HG02588 (cell line): ENCODE data around the gene FMNL1.
"Not testable (repeated sequence)": the region's sequence is repeated elsewhere in the genome, so short reads cannot be mapped to it uniquely, and the experiment has no call there.

Experiments
- ATAC-seq: cut with Tn5 transposase; IDR thresholded peaks from one replicate; pipeline ENCODE4 v1.9.1; 2021; ENCODE audit warnings: mild to moderate bottlenecking, moderate library complexity; ENCODE audit not compliant: unreplicated experiment

FMNL1 gene, protein sequence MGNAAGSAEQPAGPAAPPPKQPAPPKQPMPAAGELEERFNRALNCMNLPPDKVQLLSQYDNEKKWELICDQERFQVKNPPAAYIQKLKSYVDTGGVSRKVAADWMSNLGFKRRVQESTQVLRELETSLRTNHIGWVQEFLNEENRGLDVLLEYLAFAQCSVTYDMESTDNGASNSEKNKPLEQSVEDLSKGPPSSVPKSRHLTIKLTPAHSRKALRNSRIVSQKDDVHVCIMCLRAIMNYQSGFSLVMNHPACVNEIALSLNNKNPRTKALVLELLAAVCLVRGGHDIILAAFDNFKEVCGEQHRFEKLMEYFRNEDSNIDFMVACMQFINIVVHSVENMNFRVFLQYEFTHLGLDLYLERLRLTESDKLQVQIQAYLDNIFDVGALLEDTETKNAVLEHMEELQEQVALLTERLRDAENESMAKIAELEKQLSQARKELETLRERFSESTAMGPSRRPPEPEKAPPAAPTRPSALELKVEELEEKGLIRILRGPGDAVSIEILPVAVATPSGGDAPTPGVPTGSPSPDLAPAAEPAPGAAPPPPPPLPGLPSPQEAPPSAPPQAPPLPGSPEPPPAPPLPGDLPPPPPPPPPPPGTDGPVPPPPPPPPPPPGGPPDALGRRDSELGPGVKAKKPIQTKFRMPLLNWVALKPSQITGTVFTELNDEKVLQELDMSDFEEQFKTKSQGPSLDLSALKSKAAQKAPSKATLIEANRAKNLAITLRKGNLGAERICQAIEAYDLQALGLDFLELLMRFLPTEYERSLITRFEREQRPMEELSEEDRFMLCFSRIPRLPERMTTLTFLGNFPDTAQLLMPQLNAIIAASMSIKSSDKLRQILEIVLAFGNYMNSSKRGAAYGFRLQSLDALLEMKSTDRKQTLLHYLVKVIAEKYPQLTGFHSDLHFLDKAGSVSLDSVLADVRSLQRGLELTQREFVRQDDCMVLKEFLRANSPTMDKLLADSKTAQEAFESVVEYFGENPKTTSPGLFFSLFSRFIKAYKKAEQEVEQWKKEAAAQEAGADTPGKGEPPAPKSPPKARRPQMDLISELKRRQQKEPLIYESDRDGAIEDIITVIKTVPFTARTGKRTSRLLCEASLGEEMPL

DNA sequence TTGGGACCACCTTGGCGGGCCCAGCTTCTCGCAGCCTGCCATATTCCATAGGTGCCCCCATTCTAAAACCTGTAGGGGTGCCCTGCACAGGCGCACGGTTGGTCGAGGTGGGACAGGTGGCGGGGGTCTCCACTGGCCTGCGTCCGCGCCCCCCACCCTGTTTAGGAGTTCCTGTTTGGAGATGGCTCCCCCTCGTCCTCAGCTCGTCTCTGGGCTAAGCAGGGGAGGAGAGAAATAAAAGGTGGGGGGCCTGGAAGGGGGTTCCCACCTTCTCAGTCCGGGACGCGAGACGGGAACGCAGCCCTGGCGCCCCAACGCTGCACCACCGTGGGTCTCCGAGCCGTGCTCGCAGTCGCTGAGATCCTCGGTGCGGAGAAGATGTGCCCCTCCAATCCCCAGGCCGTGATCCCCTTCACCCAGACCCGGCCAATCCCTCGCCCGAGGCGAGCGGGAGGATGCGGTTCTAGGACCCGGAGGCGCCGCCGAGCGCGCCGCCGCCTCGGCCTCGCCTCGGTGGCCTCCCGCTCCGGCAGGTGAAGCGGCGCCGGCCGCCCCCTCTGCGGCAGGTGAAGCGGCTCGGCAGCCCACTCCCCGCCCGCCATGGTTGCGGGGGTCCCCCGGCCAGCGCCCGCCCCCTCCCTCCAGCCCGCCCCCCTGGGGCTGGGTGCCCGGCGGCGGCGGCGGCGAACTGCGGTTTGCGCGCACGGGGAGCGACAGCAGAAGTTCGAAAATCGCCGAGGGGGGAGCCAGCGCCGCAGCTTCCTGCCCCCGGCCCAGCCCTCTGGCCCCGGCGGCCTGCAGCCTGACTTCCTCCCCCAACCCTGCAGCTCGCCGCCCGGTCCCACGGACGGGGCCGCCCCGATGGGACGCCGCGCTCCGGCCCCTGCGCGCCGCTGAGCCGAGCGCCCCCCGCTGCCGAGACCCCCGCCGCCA lies at the start of gene FMNL1:
FMNL1 (plus strand) TSS at position 805 of the 933 bp plus-strand sequence. CDS start 240 bp downstream, outside the sequence.
- ATAC-seq, result no peak

- no peak for ATAC-seq
Measured at GRCh38 chr17:45172232-45172540, 49.5 kb upstream of the FMNL1 start.

DNA sequence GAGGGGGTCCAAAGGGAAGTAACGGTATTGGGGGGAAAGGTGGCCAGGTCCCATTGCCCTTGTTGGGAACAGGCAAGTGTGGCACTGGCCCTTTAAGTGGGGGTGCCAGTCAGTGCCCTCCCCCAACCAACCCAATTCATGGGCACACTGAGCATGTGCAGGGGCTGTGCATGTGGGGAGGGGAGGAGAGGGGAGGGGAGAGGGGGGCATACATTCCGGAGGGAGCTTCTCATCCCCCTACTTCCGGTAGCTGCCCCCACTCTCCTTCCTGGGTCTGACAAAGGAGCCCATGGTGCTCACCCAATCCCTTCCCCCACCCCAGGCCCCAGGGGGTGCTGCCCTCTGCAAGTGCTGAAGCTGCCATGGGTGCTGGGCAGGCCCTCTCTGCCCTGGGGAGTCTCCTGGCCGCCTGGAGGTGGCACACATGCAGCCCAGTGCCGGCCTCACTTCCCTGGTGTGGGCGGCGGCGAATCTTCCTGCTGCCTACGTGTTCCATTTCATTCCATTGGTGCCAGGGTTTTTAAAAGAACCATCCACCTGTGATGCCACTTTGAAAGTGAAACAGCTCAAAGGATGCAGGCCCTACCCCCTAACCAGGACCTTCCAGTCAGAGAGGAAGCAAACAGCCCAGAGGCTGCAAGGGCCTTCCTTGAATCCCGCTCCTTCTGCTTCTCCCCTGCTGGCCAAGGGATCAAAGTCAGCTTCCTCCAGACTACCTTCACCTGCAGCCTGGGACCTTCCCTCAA lies 49.0 kb upstream of the FMNL1 start:
- no peak for ATAC-seq

DNA sequence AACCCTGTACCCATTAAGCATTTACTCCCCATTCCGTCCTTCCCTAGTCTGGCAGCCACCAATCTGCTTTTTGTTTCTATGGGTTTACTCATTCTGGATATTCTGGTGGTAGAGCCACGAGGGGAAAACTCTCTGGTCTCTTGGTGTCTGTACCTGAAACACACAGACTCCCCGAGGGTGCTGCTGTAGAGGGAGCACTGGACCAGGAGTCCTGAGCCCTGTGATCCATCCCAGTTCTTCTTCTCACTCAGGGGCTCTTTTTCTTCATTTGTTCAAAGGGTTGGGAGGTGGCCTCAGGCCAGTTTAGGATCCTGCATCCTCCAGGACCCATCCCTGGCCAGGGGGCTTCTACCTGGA lies 45.9 kb upstream of the FMNL1 start:
- no peak for ATAC-seq

DNA sequence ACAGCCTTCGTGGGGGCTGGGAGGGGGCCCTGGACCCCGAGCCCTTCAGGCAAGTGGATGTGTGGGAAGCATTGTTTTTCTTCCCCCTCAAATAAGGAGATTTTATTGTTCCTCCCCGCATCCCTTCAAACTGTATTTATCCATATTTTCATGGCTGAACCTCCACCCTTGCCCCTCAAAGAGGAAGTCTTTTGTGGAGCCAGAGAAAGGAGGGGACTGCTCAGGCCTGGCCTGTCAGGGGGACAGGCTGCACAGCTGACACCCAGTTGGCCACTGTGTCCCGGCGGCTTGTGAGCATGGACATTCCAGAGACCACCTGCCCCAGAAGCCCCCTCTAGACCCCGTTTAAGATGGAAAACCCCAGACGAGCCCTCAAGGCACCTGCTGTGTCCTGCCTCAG lies 44.1 kb upstream of the FMNL1 start:
- no peak for ATAC-seq

- no peak for ATAC-seq
Measured at GRCh38 chr17:45184144-45184543, 37.5 kb upstream of the FMNL1 start.

DNA sequence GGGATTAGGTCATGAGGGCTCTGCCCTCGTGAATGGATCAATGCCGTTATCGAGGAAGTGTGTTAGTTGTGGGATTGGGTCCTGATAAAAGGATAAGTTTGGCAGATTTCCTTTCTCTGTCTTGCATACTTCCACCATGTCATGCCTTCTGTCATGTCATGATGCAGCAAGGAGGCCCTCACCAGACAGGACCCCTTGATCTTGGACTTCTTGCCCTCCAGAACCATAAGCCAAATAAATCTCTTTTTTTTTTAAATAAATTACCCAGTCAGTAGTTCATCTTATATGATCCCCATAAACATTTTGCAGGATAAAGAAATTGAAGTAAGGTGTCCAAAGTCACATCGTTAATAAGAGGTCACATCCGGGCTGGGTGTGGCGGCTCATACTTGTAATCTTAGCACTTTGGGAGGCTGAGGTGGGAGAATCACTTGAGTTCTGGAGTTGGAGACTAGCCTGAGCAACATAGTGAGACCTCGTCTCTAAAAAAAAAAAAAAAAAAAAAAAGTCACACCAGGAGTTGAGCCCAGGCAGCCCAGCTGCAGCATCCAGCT lies 34.8 kb upstream of the FMNL1 start:
- ATAC-seq, result no peak

DNA sequence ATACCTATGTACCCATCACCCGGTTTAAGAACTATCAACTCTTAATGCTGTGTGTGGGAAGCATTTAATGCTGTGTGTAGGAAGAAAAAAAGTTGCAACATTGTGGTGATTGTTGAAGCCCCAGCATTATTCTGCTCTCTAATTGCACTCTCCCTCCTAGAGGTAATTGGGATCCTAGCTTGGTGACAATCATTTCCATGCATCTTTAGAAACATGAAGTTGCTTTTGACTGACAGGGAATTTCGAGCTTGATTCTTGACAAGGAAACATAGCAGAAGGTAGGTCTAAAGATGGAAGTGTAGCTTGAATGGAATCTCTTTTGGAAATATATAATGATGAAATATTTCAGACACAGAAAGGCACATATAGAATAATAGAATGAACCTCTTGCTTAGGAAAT lies 32.7 kb upstream of the FMNL1 start:
- ATAC-seq, result no peak

- ATAC-seq, result no peak
Measured at GRCh38 chr17:45190503-45191255, 31.0 kb upstream of the FMNL1 start.

DNA sequence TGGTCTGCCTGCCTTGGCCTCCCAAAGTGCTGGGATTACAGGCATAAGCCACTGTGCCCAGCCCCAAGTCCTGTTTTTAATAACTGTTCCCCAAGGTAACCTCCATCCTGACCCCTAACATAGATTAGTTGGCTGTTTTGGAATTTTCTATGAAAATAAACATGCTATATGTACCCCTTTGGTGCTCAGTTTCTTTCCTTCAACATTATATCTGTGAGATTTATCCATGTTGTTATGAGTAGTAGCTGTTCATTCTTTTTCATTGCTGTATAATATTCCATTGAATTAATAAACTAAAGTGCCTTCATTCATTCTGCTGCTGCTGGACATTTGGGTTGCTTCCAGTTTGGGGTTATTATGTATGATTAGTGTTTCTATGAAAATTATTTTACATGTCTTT lies 26.3 kb upstream of the FMNL1 start:
- ATAC-seq, result no peak

GRCh38 chr17:45197108-45197507 lies 24.6 kb upstream of the FMNL1 start:
- ATAC-seq, result no peak

DNA sequence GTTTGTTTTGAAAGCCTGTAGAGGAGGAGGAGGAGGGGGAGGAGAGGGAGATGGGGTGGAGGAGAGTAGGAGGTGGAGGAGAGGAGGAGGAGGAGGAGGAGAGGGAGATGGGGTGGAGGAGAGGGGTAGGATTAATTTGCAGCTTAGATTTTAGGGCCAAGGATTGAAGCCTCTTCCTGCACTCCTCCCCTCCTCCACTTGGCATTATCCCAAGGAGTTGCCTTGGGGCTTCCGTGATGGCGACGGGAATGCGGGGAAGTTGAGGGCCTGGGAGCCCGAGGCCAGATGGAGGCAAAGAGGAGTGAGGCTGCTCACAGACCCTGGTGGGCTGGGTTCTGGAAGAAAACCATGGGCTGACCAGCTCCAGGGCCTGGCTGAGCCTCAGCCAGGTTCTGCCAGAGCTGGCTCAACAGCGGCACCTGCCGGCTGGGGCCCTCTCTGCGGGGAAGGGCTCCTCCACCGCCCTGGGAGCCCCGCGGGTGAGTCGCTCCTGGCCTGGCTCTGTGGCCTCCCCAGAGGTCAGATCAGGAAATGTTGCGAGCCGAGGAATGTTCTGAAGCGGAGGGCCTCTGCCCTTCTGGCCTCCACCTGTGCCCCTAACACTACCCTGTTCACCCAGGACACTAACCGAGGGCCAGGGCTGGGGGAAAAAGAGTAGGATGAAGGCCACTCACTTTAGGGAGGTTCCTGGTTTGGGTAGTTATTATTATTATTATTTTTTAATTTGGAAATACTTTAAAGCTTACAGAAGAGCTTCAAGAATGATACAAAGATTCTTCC lies 23.9 kb upstream of the FMNL1 start:
- peak; percentile 87 for ATAC-seq

DNA sequence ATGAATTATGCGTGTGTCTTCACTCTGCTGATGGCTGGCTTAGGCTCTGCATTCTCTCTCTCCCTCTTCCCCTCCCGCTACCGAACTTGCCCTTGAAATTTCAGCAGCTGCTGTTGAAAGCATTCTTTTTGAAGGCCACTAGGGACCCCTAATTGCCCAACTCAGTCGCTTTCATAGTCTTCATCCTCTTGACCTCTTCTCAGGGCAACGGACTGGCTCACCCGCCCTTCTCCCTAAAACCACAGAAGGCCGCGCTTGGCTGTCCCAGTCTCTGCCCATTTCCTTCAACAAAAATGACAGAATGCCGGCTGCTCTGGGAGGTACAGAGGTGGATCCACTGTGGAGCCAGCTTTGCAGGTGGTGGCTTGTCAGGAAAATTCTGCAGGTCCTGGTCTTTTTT lies 21.0 kb upstream of the FMNL1 start:
- ATAC-seq, result no peak

- ATAC-seq, result no peak
Measured at GRCh38 chr17:45201457-45201856, 20.2 kb upstream of the FMNL1 start.

GRCh38 chr17:45201880-45202279 lies 19.8 kb upstream of the FMNL1 start:
- not testable (repeated sequence) for ATAC-seq

DNA sequence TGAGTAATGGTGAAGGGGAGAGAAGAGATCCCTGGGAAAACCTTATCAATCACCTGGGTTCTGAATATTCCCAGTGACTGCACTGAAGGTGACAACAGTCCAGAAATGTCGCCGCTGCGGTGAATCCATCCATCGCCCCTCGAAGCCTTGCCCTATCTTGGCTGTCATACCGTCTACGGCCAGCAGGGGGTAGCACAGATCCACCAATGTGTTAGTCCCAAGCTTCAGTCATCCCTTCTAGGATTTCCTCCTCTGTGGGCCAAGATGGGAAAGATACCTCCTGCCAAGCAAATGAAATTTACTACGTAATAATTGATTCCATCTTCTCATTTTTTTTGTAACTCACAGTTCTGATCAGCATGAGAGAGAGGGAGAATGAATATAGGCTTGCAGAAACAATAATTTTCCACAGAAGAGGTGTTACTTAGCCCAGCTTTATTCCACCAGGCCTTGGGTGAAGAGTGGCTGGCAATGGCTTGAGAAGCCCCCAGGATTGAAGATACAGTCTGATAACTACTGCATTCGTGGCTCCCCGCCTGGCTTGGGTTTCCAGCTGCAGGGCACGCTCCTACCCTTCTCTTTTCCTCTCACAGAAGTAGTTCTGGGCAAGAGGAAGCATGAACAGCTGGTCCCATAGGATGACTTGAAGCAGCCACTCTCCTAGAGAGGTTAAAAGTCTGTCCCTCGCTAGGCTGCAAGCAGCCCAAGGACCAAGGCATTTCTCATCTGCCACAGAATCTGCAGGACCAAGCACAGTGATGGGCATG lies 2.6 kb upstream of the FMNL1 start:
- ATAC-seq, result no peak

GRCh38 chr17:45220079-45220478 lies 1.6 kb upstream of the FMNL1 start:
- no peak for ATAC-seq

DNA sequence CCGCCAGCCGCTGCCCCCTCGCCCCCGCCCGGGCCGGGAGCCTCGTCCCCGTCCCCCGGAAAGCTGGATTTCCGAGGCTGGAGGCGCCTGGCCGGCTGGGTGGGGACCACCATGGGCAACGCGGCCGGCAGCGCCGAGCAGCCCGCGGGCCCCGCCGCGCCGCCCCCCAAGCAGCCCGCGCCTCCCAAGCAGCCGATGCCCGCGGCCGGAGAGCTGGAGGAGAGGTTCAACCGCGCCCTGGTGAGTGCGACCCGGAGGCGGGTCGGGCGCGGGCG lies 266 bp downstream of the FMNL1 start:
- ATAC-seq, result no peak
